OCI-LY3 (cell line): ENCODE measurements around the gene ZNF668.

Experiments used
- H2AFZ ChIP-seq: fragments of 200-600, 300-600 bp; shearing (Covaris generic); 2 replicates; pipeline ENCODE4 v1.6.0; 2014; ENCODE audit warnings: antibody characterized with exemption, low read depth, low read length
- H3K27ac ChIP-seq: fragments of 200-600, 300-600 bp; sonication (generic); 2 replicates; pipeline ENCODE4 v1.5.1; 2014; ENCODE audit warnings: mild to moderate bottlenecking, low read length, moderate library complexity, mixed read lengths
- H3K27me3 ChIP-seq: fragments of 200-600, 300-600 bp; sonication (generic); 2 replicates; pipeline ENCODE4 v1.6.1; 2014; ENCODE audit warnings: low read depth, low read length, mixed read lengths
- H3K36me3 ChIP-seq: fragments of 200-600, 300-600 bp; sonication (generic); replicated peaks from 2 replicates; pipeline ENCODE3; 2014; ENCODE audit warnings: low read depth, low read length, mixed read lengths
- H3K4me1 ChIP-seq: fragments of 300-600, 200-600 bp; sonication (generic); 2 replicates; pipeline ENCODE4 v1.6.1; 2014; ENCODE audit warnings: low read length, mixed read lengths
- H3K4me2 ChIP-seq: fragments of 200-600, 300-600 bp; sonication (generic); 2 replicates; pipeline ENCODE4 v1.6.1; 2014; ENCODE audit warnings: low read length, mixed read lengths
- H3K4me3 ChIP-seq: fragments of 300-600, 200-600 bp; sonication (generic); 2 replicates; pipeline ENCODE4 v1.5.1; 2014; ENCODE audit warnings: antibody characterized with exemption, mild to moderate bottlenecking, low read length, moderate library complexity
- H3K79me2 ChIP-seq: fragments of 300-600, 200-600 bp; shearing (Covaris generic); 2 replicates; pipeline ENCODE4 v1.6.1; 2014; ENCODE audit warnings: mild to moderate bottlenecking, low read length, mixed read lengths
- H3K9ac ChIP-seq: fragments of 300-600, 200-600 bp; shearing (Covaris generic); 2 replicates; pipeline ENCODE4 v1.6.0; 2014; ENCODE audit warnings: mild to moderate bottlenecking, low read length, moderate library complexity
- H3K9me3 ChIP-seq: fragments of 200-600, 300-600 bp; shearing (Covaris generic); 2 replicates; pipeline ENCODE4 v1.6.1; 2014; ENCODE audit warnings: low read length, mixed read lengths; ENCODE audit not compliant: insufficient read depth
- H4K20me1 ChIP-seq: fragments of 200-600, 300-600 bp; sonication (generic); 2 replicates; pipeline ENCODE4 v1.6.1; 2016; ENCODE audit warnings: low read length, mixed read lengths; ENCODE audit not compliant: insufficient read depth
- EZH2phosphoT487 ChIP-seq: fragments of 200-600 bp; shearing (Covaris generic); IDR thresholded peaks from 2 replicates; pipeline ENCODE4 v1.6.1; 2018; ENCODE audit warnings: antibody characterized with exemption, mixed run types, low read depth
- TF ChIP-seq, protein P1 (sequence below): fragments of 200-600, 300-600 bp; sonication (generic); IDR thresholded peaks from 2 replicates; pipeline ENCODE4 v1.5.1; 2014; ENCODE audit warnings: antibody characterized with exemption, low read length, low read depth

ZNF668 gene

DNA sequence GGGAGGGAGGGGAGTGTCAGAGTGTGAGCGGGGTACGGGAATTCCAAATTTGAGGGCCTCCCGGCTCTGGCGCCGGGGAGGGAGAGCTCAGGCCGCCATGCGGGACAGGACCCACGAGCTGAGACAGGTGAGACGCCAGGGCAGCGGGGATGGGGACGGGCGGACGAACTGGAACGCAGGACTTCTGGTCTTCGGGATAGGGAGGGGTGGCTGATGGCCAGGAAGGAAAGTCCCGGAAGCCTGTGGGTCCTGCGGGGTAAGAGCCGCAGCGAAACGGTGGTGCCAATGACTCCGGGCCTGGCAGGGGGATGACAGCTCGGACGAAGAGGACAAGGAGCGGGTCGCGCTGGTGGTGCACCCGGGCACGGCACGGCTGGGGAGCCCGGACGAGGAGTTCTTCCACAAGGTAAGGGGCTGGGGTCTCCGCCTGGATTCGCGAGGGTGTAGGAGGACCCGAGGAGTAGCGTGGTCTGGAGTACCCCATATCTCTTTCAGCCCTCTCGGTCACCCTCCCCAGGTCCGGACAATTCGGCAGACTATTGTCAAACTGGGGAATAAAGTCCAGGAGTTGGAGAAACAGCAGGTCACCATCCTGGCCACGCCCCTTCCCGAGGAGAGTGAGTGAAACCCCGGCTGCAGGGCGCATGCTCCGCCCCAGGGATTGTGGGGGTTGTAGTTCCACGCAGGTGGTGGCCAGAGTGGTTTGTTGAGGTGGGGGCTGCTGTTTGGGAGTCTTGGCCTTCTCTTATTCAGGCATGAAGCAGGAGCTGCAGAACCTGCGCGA, 40.1 kb downstream of the ZNF668 start:
- Histone ChIP-seq H3K4me2 (peak overlapping the region; percentile 73), H3K27me3 (no peaks in the 10 kb centered on the region), H3K9me3 (no peaks in the 10 kb centered on the region), H3K4me1 (peaks cover 15% of the 10 kb centered on the region), H4K20me1 (0 out of 2 replicates have a peak, but pooled peaks cover 4% of the 10 kb centered on the region), H3K36me3 (no peaks in the 10 kb centered on the region), H3K79me2 (no peaks in the 10 kb centered on the region; the same call in 1 of the 2 replicates), H3K27ac (peak overlapping the region; percentile 35), H3K9ac (peak overlapping the region; percentile 73), H2AFZ (peak overlapping the region; percentile 33; the same call in 1 of the 2 replicates), H3K4me3 (peak overlapping the region; percentile 92)
- no peak for TF ChIP-seq EZH2phosphoT487
- TF ChIP-seq, protein P1, sequence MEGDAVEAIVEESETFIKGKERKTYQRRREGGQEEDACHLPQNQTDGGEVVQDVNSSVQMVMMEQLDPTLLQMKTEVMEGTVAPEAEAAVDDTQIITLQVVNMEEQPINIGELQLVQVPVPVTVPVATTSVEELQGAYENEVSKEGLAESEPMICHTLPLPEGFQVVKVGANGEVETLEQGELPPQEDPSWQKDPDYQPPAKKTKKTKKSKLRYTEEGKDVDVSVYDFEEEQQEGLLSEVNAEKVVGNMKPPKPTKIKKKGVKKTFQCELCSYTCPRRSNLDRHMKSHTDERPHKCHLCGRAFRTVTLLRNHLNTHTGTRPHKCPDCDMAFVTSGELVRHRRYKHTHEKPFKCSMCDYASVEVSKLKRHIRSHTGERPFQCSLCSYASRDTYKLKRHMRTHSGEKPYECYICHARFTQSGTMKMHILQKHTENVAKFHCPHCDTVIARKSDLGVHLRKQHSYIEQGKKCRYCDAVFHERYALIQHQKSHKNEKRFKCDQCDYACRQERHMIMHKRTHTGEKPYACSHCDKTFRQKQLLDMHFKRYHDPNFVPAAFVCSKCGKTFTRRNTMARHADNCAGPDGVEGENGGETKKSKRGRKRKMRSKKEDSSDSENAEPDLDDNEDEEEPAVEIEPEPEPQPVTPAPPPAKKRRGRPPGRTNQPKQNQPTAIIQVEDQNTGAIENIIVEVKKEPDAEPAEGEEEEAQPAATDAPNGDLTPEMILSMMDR, result no peak

- H3K9me3 ChIP-seq, result no peaks in the 10 kb centered on the region
Observed at GRCh38 chr16:31032736-31033708, 41.0 kb downstream of the ZNF668 start, which contains the start of gene STX4. Gene STX4 (plus strand): TSS chr16:31033558. CDS start chr16:31033806, 248 bp downstream.

DNA sequence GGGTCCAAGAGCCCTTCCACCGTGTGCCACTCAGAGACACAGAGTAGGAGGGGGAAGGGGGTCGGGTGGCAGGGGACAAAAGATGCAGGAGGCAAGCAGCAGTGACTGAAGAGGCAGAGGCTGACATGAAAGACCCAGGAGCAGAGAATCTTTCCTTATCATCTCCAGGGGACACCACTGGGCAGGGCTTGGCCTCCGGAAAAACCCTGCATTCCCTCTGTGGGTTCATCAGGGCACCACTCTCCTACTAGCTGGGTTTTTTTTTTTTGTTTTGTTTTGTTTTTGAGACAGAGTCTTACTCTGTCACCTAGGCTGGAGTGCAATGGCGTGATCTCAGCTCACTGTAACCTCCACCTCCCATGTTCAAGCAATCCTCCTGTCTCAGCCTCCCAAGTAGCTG, 42.8 kb downstream of the ZNF668 start:
- no peak for TF ChIP-seq EZH2phosphoT487
- TF ChIP-seq, protein P1, result no peak
- Histone ChIP-seq H3K27me3 (no peaks in the 10 kb centered on the region), H3K36me3 (no peaks in the 10 kb centered on the region), H2AFZ (no peak overlapping the region), H3K4me1 (peaks cover 15% of the 10 kb centered on the region), H3K79me2 (no peaks in the 10 kb centered on the region; the same call in 1 of the 2 replicates), H4K20me1 (0 out of 2 replicates have a peak, but pooled peaks cover 4% of the 10 kb centered on the region), H3K4me2 (no peak overlapping the region), H3K9me3 (no peaks in the 10 kb centered on the region), H3K9ac (no peak overlapping the region), H3K4me3 (no peak overlapping the region), H3K27ac (no peak overlapping the region)

More at GRCh38 chr16:31032736-31033708, 41.0 kb downstream of the ZNF668 start, which contains the start of gene STX4:
- Histone ChIP-seq H3K4me1 (peaks cover 15% of the 10 kb centered on the region), H3K9ac (peak within 1 kb of the TSS; percentile 73), H3K79me2 (no peaks in the 10 kb centered on the region; the same call in 1 of the 2 replicates), H3K27me3 (no peaks in the 10 kb centered on the region), H3K27ac (peak within 1 kb of the TSS; percentile 35), H3K36me3 (no peaks in the 10 kb centered on the region), H3K4me3 (peak within 1 kb of the TSS; percentile 92), H3K4me2 (peak within 1 kb of the TSS; percentile 86), H4K20me1 (0 out of 2 replicates have a peak, but pooled peaks cover 4% of the 10 kb centered on the region), H2AFZ (peak within 1 kb of the TSS; percentile 85)
- TF ChIP-seq, protein P1, result no peak
- TF ChIP-seq EZH2phosphoT487, result no peak
